ENCODE measurements around the gene BNC1. TPM values are rescaled to one million over a fixed set of nuclear protein-coding genes. Genes with fewer than 3 reads are reported as not detected.

Gene BNC1
- total RNA-seq, 4 donors from 2014 or later = 0.34 to 1.5 (median 0.44) TPM; not detected in 1

DNA sequence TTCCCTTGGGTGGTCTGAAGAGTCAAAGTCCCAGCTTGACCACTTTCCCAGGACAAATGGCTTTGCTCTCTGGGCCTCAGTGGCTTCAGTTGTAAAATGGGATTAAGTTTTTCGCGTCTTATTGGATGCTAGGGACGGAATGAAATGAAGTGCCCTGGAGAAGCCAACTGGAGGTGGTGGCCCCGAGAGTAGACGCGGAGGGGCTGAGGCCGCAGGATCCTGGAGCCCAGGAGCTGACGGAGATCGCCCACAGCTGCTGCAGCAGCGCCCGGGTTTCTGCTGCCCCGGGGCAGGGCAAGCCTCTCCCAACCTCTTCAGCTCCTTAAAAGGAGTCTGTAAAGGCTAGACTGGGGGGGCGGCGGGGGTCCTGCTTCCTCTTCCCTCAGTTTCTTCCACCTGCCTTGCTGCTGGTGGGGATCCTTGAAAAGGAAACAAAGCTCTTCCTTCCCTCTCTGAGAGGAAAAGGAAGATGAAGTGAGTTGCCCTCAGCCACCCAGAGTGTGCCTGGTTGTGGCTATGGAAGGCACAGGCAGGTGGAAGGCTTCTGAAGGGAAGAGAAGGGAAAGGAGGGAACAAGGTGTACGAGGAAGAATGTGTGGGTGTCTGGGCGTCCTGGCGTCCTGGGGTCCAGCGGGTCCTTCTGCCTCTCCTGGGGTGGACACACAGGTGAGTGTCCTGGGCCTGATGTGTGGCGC, 967 bp upstream of the BNC1 start:
- TF ChIP-seq, protein P1, sequence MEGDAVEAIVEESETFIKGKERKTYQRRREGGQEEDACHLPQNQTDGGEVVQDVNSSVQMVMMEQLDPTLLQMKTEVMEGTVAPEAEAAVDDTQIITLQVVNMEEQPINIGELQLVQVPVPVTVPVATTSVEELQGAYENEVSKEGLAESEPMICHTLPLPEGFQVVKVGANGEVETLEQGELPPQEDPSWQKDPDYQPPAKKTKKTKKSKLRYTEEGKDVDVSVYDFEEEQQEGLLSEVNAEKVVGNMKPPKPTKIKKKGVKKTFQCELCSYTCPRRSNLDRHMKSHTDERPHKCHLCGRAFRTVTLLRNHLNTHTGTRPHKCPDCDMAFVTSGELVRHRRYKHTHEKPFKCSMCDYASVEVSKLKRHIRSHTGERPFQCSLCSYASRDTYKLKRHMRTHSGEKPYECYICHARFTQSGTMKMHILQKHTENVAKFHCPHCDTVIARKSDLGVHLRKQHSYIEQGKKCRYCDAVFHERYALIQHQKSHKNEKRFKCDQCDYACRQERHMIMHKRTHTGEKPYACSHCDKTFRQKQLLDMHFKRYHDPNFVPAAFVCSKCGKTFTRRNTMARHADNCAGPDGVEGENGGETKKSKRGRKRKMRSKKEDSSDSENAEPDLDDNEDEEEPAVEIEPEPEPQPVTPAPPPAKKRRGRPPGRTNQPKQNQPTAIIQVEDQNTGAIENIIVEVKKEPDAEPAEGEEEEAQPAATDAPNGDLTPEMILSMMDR (IDR thresholded peaks at IDR 0.05; ENCODE audit: low read depth) = no peak

GRCh38 chr15:83283813-83284558, 478 bp downstream of the BNC1 start:
- TF ChIP-seq, protein P1 (IDR thresholded peaks at IDR 0.05; ENCODE audit: low read depth) = no peak

DNA sequence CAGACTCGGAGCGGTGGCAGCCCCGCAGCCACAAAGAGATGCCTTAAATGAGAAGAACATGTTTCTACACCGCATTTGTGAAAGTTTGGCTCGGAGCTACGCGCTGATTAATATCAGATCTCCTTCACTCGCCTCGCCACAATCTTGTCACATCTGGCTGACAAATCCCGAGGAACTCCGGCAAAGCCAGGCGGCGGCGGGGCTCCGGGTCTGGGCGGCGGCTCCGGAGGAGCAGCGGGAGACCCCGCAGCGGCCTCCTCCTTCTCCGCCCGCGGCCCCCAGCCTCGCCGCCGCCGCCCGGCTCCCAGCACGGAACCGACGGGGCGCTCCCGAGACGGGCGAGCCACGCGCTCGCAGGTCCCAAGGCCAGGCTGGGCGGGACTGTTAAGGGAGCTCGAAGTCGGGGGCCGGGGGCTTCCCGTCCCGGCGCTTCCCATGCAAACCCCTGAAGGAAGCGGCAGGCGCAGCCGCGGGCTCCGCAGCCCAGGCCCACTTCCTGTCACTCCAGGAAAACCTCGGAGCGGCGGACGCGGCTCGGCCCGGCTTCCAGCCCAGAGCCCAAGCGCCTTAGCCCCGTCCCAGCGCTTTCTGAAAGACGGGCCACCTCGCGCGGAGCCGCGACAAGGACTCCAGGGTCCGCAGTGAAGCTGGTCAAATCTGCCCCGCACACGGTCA, 1.2 kb downstream of the BNC1 start:
- TF ChIP-seq, protein P1 (IDR thresholded peaks at IDR 0.05; ENCODE audit: low read depth) = no peak

DNA sequence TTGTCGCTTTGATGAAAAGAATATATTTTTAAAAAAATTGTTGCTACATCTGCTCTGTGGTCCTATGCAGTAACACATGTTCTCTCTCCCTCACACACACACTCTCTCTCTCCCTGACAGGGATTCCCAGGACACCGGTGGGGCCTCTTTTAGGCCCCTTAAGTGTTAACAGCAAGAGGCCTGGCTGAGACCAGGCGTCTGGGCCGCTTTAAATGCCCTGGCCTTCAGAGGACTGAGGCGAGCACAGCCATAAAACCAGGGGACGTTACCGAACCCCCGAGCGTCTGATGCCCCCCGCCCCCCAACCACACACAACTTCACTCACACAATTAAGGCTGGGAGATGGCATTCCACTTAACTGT, 1.7 kb downstream of the BNC1 start:
- TF ChIP-seq, protein P1 (IDR thresholded peaks at IDR 0.05; ENCODE audit: low read depth) = no peak

DNA sequence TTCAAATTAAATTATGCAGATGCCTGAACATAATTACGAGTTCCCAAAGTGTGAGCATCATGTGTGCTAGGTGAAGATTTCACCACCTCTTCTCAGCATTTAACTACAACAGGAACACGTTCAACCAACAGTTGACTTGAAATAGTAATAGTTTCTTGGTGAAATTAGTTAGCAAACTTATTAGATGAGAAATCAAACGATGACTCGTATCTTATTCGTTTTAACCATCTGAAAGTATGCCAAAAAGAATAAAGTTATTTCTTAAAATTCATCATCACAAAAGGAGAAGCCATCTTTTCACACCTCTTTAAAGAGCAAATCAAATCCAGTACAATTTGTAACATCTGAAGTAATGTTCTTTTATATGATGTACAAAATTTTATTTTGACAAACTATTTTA, 2.3 kb downstream of the BNC1 start:
- TF ChIP-seq, protein P1 (IDR thresholded peaks at IDR 0.05; ENCODE audit: low read depth) = no peak

DNA sequence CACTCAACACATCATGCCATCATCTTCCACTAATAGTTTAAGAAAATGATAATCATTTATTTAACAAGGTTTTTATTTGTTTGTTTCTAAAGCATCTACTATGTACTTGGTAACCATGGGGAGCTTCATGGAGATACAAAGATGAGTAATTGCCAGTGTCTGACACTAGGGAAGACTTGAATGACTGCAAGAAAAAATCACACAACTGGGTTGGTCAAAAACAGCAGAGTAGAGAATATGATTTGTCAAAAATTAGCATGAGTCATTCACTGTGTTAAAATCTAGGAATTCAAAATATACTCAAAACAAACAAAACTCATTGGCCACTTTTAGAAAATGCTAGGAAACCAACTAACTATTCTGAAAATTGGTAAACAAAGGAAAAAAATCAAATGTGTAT, 6.3 kb downstream of the BNC1 start:
- TF ChIP-seq, protein P1 (IDR thresholded peaks at IDR 0.05; ENCODE audit: low read depth) = no peak

DNA sequence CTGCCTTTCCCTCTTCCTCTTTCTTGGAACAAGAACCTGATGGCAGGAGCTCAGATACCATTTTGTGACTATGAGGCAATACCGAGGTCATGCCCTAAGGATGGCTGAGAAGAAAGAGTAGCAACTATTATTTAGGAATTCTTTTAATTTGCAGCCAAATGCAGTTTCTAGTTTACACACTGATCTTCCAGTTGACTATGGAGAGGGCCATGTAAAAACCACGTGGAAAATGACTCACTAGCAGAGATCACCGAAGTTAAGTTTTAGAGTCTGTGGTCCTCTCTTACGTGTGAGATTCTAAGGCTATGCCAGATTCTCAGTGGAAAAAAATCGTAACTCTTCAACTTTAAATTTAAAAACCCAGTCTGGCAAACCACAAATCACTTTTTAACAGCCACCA, 7.8 kb downstream of the BNC1 start:
- TF ChIP-seq, protein P1 (IDR thresholded peaks at IDR 0.05; ENCODE audit: low read depth) = no peak
